Activated T-helper 1 cell treated with Interleukin-2 at 50 U/mL for 16 hours (primary cell): ENCODE measurements around the gene METTL18.
A peak's percentile ranks its signal among the peaks of the same experiment; 100 is the strongest.
"Not testable (repeated sequence)": the region's sequence is repeated elsewhere in the genome, so short reads cannot be mapped to it uniquely, and the experiment has no call there.

Source experiments
- DNase-seq: peaks from one replicate; pipeline ENCODE4 v3.0.0-alpha.2; 2020; ENCODE audit warnings: low read depth

The METTL18 gene

GRCh38 chr1:169794530-169795416 is at the start of gene METTL18:
Gene METTL18 (minus strand): TSS chr1:169794907. CDS start chr1:169793695, 1,212 bp downstream.
- peak; percentile 80 for DNase-seq

- no peak for DNase-seq
These were observed 44.2 kb upstream of the METTL18 start for GRCh38 chr1:169838942-169839341.

- DNase-seq: no peak
These were observed 41.5 kb upstream of the METTL18 start for GRCh38 chr1:169836198-169836597.

GRCh38 chr1:169835647-169836046 is 40.9 kb upstream of the METTL18 start:
- no peak for DNase-seq

DNA sequence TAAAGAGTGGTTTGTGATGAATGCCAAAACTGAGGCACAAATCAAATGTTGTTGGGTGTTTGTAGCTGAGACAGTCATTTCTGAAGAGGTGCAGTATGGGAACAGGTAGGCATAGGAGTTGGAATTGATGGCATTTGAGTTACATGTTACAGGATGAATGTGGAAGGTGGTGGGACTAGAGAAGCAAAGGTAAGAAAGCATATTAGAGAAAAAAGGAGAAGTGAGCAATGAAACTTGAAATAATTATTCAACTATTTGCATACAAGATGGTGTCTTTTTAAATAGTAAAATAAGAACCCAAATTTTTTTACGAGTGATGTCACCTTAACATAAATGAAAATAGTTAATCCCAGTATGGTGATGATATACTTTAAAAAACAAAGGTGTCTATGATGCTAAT is 40.2 kb upstream of the METTL18 start:
- no peak for DNase-seq

DNA sequence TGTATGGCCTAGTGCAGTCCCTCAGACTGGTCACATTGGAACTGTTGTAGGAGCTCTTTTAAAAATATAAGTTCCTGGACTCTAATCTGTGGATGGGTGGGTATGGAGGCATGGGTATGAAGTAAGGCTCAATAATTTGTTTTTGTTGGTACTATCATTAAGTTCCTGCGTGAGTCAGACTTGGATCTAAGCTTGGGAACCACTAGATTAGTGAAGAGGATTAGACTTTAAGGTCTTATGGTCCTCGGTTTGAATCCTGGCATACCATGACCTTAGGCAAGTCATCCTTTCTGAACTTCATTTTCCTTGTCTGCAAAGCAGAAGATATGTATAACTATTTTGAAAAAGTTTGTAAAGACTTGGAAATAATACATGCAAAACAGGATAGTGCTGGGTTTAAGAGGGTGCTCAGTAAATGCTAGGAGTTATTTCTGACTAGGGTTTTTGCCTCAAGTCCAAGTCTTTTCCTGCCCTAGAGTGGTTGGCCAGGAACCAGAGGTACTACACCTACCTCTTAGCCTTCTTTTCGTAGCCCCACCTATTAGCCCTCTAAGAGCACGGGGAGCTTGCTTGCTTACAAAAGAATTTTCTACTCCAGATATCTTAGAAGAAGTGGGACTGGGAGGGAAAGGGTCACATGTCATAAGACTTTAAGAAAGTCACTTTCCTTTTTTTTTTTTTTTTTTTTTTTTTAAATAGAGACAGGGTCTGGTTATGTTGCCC is 38.6 kb upstream of the METTL18 start:
- no peak for DNase-seq

- no peak for DNase-seq
These were observed 35.0 kb upstream of the METTL18 start for GRCh38 chr1:169829671-169830070.

DNA sequence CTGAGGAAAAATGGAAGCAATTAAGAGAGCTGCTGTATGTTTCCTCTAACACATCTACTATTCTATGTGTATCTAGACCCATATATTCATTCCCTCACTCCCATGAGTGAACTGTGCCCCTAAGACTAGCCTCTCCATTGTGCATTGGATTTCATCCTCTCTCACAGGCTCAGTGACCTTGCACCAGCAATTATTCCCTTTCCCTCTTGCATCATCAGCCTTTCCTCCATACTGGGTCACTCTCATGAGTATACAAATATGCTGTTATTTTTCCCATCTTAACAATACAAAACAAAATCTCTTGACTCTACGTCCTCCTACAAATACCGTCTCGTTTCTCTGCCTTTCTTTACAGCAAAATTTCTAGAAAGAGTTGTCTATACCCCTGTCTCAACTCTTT is 29.4 kb upstream of the METTL18 start:
- DNase-seq: no peak

DNA sequence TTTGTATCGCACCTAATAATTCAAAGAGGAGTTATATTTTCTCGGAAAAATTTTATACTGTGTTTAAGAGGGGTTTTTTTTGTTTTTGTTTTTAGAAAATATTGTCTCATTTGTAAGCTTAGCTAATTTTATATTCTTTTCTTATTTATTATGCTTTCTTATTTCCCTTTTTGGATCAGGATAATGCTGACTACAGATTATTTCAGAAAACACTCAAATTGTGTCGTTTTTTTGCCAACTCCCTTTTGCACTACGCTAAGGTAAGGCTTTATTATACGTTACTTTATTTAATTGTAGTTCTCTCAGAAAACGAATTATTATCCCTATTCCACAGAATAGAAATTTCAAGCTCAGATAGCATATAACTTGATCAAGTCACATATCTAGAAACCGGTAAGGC is 26.8 kb upstream of the METTL18 start:
- DNase-seq: no peak

- DNase-seq: no peak
These were observed 21.9 kb upstream of the METTL18 start for GRCh38 chr1:169816617-169817016.

DNA sequence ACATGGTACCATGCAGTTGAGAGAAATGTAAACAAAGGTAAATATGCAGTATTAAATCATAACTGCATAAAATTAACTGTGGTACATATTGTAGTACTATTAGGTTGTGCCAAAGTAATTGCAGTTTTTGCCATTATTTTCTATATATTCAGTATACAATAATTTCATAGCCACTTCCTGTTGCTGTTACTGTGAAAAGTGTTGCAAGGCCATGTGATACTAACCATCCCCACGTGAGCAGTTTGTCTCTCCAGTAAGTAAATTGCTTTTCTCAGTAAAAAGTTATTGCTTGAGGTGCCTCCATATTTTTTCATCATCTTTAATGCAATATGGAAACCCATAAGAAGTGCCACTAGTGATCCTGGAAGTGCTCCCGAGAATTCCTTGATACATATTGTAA is 19.6 kb upstream of the METTL18 start:
- no peak for DNase-seq

GRCh38 chr1:169812131-169812530 is 17.4 kb upstream of the METTL18 start:
- no peak for DNase-seq

DNA sequence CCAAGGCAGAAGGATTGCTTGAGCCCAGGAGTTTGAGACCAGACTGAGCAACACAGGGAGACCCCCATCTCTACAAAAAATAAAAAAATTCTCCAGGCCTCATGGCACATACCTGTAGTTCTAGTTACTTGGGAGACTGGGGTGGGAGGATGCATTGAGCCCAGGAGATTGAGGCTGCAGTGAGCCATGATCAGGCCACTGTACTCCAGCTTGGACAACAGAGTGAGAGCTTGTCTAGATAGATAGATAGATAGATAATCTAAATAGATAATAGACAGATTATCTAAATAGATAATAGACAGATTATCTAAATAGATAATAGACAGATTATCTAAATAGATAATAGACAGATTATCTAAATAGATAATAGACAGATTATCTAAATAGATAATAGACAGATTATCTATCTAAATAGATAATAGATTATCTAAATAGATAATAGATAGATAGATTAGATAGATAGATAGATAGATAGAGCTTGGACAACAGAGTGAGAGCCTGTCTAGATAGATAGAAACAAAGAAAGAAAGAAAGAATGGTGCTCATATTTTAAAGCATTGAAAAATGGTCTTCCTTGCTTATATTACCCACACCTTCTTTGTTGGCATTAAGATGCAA is 16.8 kb upstream of the METTL18 start:
- DNase-seq: not testable (repeated sequence)

- no peak for DNase-seq
These were observed 14.8 kb upstream of the METTL18 start for GRCh38 chr1:169809370-169810095.

DNA sequence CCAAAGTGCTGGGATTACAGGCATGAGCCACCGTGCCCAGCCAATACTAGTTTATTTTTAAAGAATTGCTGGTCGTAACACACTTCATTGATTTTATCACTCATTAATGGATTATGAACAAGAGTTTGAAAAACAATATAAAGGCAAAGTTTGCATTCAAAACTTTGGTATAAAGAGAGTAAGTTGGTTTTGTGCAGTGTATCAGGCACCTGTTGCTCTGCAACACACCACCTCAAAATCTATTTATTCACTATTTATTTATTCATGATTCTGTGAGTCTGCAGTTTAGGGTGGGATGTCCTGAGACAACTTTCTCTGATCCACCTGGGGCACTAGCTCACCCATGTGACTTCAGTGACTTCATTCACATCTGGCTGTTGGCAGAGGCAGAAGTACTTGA is 10.2 kb upstream of the METTL18 start:
- DNase-seq: no peak

DNA sequence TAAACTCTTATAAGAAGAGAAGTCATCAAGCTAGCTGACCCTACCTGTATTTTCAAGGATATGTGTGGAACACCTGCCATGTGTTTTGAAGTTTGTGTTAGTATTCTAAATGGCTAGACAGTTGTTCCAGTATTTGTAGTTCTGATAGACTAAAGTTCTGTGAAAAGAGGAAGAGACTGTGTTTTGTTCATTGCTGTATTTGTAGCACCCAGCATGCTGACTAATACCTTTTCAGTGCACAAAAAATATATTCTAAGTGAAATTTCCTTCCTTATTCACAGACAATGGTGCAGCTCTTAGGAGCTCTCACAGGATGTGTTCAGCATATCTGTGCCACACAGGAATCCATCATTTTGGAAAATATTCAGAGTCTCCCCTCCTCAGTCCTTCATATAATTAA is 8.2 kb upstream of the METTL18 start:
- DNase-seq: no peak

GRCh38 chr1:169797281-169797680 is 2.6 kb upstream of the METTL18 start:
- DNase-seq: no peak

DNA sequence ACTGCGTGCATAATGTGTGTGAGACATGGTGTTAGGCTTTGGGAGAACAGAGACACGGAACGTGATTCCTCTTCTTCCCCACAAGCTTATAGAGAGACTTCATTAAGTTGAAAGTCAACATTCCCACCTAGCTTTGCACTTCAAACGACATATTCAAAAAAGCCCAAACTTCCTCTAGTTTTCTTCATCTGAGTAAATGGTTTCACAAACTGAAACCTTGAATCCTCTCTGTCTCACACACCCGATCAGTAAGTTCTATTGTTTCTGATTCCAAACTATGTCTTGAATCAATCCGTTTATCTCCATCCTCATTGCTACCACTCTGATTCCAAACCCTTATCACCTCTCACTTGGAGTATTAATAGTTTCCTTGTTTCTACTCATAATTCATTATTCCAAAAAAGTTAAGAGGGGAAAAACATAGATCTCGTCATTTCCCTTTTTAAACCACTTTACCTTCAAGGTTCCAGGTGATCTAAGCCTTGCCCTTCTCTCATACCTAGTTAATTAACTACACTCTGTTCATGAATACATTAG is 1.6 kb upstream of the METTL18 start:
- no peak for DNase-seq

DNA sequence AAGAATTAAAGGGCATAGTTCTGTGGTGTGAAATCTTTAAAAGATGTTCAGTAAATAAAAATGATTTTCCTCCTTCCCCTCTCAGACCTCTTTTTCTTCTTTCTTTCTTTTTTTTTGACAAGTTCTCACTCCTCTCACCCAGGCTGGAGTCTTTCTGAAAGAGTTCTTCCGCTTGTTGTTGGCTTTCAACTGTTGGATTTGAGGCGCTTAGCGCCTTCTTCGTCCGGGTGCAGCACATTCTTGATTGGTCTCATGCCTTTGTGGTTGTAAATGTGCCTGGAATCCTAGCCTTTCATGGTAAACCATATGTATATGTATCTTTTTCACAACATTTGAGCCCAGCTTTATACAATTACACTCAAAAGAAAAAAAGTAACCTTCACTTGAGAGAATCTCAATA is 980 bp upstream of the METTL18 start:
- no peak for DNase-seq

DNA sequence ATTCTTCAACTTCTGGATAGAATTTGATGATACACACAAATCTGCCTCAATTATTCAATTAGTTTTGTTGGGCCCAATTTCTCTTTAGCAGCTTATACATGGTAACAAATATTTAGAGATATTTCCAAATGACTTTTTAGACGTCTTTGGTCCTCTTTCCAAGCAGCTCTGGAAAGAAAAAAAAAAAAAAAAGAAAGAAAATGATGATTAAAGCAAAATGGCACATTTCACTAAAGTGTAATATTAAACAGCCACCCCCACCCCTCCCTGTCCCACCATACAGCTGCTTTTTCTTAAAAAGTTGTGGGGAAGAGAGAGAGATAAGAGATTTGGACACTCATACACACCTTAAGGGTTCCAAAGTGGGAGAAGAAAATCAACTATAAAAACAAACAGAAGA is 977 bp downstream of the METTL18 start:
- no peak for DNase-seq

- DNase-seq: no peak
These were observed 6.3 kb downstream of the METTL18 start for GRCh38 chr1:169788402-169788801.

DNA sequence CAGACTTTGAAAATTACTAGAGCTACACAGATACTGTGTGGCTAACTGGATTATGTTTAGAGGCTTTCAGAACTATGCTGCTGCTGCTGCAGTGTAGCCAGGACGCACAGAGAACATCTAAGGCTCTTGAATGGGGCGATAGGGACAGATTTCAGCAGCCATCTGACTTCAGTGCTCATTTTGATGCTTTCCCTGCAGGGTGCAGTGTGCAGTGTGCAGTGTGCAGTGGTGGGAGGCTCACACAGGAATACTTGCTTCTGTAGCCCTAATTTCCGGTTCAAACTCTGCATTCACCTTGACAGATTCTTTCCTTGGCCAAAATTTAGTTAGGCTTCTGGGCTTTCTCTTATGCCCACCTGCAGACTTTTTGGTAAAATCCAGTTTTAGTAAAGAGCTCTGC is 7.7 kb downstream of the METTL18 start:
- DNase-seq: no peak
